Stimulated activated memory B cell treated with anti-CD40 and anti-IgM and Interleukin-4, amounts not matched to agents 10 μg/mL and 1 μg/mL and 100 μg/mL, for 72 hours (primary cell): ENCODE data around the gene CXCL6.

Experiments used
- ATAC-seq: fragments of 150-1000 bp; cut with Tn5 transposase; 2 replicates; pipeline ENCODE4 v1.10.0; 2021
- H3K27ac Mint-ChIP-seq: one replicate; pipeline ENCODE4 v1.8.0; 2022; ENCODE audit warnings: mild to moderate bottlenecking, mixed read lengths
- H3K27me3 Mint-ChIP-seq: one replicate; pipeline ENCODE4 v1.8.0; 2022; ENCODE audit warnings: mixed read lengths
- H3K36me3 Mint-ChIP-seq: one replicate; pipeline ENCODE4 v1.8.0; 2022; ENCODE audit warnings: mixed read lengths
- H3K4me1 Mint-ChIP-seq: one replicate; pipeline ENCODE4 v1.8.0; 2022; ENCODE audit warnings: mixed read lengths
- H3K4me3 Mint-ChIP-seq: one replicate; pipeline ENCODE4 v1.8.0; 2022; ENCODE audit warnings: mild to moderate bottlenecking, moderate library complexity, mixed read lengths
- H3K9me3 Mint-ChIP-seq: one replicate; pipeline ENCODE4 v1.8.0; 2022; ENCODE audit warnings: mixed read lengths

CXCL6 gene

DNA sequence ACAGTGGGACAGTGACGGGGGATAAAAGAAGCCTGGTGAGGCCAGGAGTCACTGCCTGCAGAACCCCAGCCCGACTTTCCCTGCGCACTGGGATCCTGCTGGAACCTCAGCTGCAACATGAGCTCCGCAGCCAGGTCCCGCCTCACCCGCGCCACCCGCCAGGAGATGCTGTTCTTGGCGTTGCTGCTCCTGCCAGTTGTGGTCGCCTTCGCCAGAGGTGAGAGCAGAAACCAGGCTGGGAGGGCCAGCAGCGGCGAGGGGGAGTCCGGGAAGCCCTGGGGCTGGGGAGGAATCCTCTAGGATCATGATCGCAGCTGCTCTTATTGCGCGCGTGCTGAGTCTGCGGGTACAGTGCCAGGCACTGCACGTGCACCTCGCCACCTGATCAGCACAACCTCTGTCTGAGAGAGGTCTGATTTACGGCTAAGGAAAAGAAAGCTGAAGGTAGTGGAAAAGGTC lies 16.8 kb downstream of the CXCL6 start, which contains the start of gene PF4V1:
Gene PF4V1, plus strand, starts transcription at position 51 of the 459 bp plus-strand sequence. Its CDS starts 67 bp downstream, at position 118.
- peak; percentile 46 for ATAC-seq
- Mint-ChIP-seq H3K27ac (no peak within 1 kb of the TSS), H3K27me3 (no peaks in the 10 kb centered on the region), H3K9me3 (no peaks in the 10 kb centered on the region), H3K4me3 (no peak within 1 kb of the TSS), H3K36me3 (no peaks in the 10 kb centered on the region), H3K4me1 (no peaks in the 10 kb centered on the region)

DNA sequence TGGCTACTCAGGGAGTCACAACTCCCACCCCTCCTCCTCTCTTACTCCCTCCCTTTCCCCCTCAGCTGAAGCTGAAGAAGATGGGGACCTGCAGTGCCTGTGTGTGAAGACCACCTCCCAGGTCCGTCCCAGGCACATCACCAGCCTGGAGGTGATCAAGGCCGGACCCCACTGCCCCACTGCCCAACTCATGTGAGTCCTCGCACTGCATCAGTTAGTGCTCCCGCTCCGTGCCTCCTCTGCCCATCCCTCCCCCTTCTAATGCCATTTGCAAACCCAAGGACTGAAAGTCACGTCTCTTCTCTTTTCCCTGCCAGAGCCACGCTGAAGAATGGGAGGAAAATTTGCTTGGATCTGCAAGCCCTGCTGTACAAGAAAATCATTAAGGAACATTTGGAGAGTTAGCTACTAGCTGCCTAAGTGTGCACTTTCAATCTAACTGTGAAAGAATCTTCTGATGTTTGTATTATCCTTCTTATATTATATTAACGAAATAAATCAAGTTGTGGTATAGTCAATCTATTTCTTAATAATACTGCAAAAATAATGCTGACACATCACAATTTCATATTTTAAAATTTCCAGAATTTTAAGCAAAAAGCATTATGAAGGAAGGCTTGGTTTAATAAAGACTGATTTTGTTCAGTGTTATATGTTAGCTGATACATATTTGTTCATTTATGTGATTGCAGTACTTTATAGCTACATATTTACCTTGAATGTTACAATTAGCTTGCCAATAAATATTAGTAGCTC lies 17.4 kb downstream of the CXCL6 start:
- no peak overlapping the region for H3K4me3 Mint-ChIP-seq
- no peaks in the 10 kb centered on the region for H3K27me3 Mint-ChIP-seq
- no peak overlapping the region for H3K27ac Mint-ChIP-seq
- ATAC-seq, result no peak
- no peaks in the 10 kb centered on the region for H3K9me3 Mint-ChIP-seq
- no peaks in the 10 kb centered on the region for H3K4me1 Mint-ChIP-seq
- no peaks in the 10 kb centered on the region for H3K36me3 Mint-ChIP-seq

DNA sequence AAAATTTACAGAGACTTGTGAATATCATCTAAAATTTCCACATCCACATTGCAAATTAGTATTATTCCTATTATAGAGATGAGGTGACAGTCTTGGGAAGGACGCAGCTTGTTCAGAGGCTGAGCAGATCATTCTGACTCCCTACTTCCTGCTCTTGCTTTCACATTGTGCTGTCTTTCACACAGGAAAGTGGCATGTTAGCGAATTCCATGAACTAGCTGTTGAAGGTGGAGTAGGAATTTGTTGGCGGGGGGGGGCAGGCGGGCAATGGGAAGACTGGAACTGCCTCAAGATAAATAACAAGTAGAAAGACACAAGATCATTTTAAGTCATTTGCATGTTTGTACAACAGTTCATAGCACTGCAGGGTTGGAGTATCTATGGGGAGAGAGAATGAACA lies 18.9 kb downstream of the CXCL6 start:
- H3K36me3 Mint-ChIP-seq, result no peaks in the 10 kb centered on the region
- no peak overlapping the region for H3K27ac Mint-ChIP-seq
- H3K9me3 Mint-ChIP-seq, result no peaks in the 10 kb centered on the region
- no peaks in the 10 kb centered on the region for H3K27me3 Mint-ChIP-seq
- H3K4me1 Mint-ChIP-seq, result no peaks in the 10 kb centered on the region
- no peak for ATAC-seq
- H3K4me3 Mint-ChIP-seq, result no peak overlapping the region

DNA sequence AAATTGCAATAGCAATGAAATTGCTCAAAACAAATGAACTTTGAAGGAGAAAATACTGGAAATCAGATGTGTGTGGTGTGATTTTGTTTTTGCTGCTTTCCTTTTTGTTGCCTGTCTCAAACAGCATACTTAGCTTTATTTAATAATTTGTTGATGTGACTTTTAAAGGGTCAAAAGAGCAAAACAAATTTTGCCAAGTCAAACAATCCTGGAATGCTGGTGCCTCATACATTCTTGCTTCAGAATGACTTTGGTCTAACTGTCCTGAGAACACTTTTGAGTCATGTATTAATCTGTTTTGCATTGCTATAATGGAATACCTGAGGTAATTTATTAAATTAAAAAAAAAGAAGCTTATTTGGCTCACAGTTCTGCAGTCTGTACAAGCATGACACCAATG lies 20.0 kb downstream of the CXCL6 start:
- no peak overlapping the region for H3K27ac Mint-ChIP-seq
- H3K4me3 Mint-ChIP-seq, result no peak overlapping the region
- no peaks in the 10 kb centered on the region for H3K36me3 Mint-ChIP-seq
- no peaks in the 10 kb centered on the region for H3K27me3 Mint-ChIP-seq
- ATAC-seq, result no peak
- no peaks in the 10 kb centered on the region for H3K4me1 Mint-ChIP-seq
- no peaks in the 10 kb centered on the region for H3K9me3 Mint-ChIP-seq

DNA sequence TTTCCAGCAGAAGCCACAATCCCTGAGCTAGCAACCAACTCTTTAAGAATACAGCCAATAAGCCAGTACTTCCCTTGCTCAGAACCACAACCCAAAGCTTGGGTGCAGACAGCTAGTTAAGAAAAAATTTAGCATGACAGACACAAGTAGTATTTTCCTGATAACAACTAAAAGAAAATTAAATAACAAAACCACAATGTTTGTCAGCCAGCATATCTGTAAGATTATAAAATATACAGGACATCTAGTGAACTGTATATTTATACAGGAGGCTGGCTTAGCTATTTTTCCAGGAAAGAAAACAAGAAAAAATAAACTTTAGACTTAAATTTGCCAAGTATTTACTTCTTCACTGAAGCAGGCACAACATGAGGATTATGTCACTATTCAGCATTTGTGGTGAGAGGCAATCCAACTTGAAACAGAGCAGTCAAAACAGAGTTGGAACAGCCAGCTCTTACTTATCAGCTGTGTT lies 23.2 kb downstream of the CXCL6 start:
- Mint-ChIP-seq H3K4me1 (no peaks in the 10 kb centered on the region), H3K27ac (no peak overlapping the region), H3K9me3 (no peaks in the 10 kb centered on the region), H3K4me3 (no peak overlapping the region), H3K36me3 (no peaks in the 10 kb centered on the region), H3K27me3 (no peaks in the 10 kb centered on the region)
- ATAC-seq, result no peak

DNA sequence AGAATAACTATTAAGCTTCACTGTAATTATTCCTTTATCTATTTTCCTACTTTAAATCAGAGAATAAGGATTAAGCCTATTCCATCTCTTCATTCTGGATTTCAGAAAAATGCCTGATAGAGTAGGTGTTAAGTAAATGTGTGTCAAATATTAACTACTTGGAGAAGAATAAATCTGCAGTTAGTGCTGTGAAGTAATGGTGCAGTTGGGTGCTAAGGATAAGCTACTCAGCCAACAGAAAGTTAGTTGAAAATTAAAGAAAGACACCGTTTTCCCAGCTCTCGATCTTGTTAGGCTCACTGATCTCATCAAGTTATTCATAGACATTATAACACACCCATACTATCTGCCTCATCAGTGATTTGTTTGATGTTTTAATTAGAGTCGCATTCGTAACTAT lies 23.7 kb downstream of the CXCL6 start:
- Mint-ChIP-seq H3K36me3 (no peaks in the 10 kb centered on the region), H3K27ac (no peak overlapping the region), H3K4me1 (no peaks in the 10 kb centered on the region), H3K9me3 (no peaks in the 10 kb centered on the region), H3K4me3 (no peak overlapping the region), H3K27me3 (no peaks in the 10 kb centered on the region)
- ATAC-seq, result no peak

DNA sequence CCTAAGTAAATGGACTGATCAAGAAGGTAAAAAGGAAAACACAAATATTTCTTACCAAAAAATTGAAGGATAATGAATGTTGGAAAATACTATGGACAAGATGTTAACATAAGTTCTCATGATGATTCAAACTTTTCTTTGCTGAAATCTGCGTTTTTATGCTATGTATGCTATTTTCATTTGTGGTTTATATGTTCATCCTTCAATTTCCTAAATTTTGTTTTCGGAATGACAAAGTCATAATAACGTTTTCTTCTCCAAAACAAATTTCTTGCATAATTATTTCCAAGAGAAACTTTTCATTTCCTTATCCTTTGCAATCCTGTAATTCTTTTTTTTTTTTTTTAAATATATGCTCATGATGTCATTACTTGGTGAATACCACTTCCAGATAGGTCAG lies 24.4 kb downstream of the CXCL6 start:
- no peaks in the 10 kb centered on the region for H3K27me3 Mint-ChIP-seq
- no peak overlapping the region for H3K4me3 Mint-ChIP-seq
- H3K27ac Mint-ChIP-seq, result no peak overlapping the region
- no peak for ATAC-seq
- H3K4me1 Mint-ChIP-seq, result no peaks in the 10 kb centered on the region
- no peaks in the 10 kb centered on the region for H3K9me3 Mint-ChIP-seq
- no peaks in the 10 kb centered on the region for H3K36me3 Mint-ChIP-seq

DNA sequence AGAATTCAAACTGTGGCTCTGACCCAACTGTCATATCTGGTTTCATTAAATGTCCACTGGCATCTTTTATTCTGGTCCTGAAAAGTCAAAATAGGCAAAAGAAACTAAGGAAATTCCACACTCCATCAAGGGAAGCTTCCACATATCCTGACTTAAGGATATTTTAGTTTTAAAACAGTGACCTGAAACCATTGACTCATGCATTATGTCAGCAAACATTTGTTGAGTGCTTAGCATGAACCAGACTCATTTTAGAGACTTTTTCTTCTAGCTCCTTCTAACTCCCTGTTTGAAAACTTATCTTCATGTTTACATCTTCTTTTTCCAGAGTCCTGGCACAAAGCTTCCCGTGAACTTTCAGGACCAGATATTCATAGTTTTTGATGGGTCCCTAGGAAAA lies 25.8 kb downstream of the CXCL6 start:
- H3K27ac Mint-ChIP-seq, result no peak overlapping the region
- H3K4me3 Mint-ChIP-seq, result no peak overlapping the region
- H3K27me3 Mint-ChIP-seq, result no peaks in the 10 kb centered on the region
- no peaks in the 10 kb centered on the region for H3K4me1 Mint-ChIP-seq
- no peaks in the 10 kb centered on the region for H3K9me3 Mint-ChIP-seq
- ATAC-seq, result no peak
- no peaks in the 10 kb centered on the region for H3K36me3 Mint-ChIP-seq

DNA sequence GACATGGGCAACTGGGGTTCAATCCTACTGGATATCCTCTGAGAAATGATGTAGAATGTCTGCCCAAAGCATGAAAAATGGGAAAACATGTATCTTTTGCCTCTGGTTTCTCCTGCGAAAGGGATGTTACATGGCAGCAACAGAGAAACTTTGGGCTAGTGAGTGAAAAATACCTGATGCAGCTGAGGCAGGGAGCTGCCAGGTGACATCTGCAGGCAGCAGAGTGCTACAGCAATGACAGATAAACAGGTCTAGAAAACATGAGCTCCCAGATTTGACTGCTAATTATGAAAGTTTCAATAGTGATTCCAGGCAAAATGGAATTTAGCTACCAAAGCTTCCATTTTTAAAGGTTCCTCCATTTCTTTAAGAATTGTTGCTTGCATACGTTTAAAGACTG lies 27.9 kb downstream of the CXCL6 start:
- no peak for ATAC-seq
- peaks cover 15% of the 10 kb centered on the region for H3K27me3 Mint-ChIP-seq

DNA sequence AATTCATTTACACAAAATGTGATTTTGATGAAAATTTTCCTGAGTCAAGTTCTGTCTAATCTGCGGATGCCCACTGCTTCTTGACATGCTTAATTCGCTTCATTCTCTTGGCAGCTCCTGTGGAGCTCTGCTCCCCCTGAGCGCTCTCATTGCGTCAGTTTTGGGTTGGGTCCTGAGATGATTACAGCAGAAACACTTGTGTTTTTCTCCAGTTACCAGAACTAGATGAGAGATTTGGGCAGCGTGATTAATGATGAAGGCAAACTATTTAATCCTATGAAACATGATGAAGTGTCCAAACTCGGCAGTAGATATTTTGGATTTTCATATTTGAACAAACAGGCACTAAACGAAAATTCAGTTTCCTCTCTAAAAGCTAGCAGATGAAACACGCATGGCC lies 28.5 kb downstream of the CXCL6 start:
- Mint-ChIP-seq H3K4me1 (no peaks in the 10 kb centered on the region), H3K4me3 (no peak overlapping the region), H3K9me3 (no peaks in the 10 kb centered on the region), H3K27me3 (peaks cover 20% of the 10 kb centered on the region), H3K36me3 (no peaks in the 10 kb centered on the region), H3K27ac (no peak overlapping the region)
- no peak for ATAC-seq

More for the DNA sequence above, 27.9 kb downstream of the CXCL6 start:
- Mint-ChIP-seq H3K36me3 (no peaks in the 10 kb centered on the region), H3K4me1 (no peaks in the 10 kb centered on the region), H3K4me3 (no peak overlapping the region), H3K27ac (no peak overlapping the region), H3K9me3 (no peaks in the 10 kb centered on the region)

DNA sequence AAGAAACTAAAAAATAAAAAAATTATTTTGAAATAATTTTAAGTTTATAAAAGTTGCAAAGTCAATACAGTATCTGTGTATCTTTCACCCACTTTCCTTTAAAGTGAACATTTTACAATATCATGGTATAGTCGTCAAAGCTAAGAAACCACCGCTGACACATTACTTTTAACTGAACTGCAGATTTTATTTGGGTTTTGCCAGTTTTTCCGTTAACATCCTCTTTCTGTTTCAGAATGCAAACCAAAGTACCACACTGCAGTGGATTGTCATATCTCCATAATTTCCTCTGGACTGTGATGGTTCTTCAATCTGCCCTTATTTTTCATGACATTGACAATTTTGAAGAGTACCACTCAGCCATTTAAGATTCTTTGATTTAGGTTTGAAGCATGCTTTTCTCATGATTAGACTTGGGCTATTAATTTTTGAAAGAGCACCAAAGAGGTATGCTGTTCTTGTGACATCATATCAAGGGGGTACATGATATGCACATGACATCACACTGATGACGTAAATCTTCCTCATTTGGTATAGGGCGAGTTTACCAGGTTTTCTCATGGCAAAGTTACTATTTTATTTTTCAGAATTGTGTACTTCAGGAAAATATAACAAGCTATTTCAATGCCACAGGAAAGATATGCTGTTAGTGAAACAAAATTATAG lies 29.1 kb downstream of the CXCL6 start:
- no peak overlapping the region for H3K4me3 Mint-ChIP-seq
- no peak overlapping the region for H3K27ac Mint-ChIP-seq
- H3K9me3 Mint-ChIP-seq, result no peaks in the 10 kb centered on the region
- ATAC-seq, result no peak
- no peaks in the 10 kb centered on the region for H3K36me3 Mint-ChIP-seq
- H3K4me1 Mint-ChIP-seq, result no peaks in the 10 kb centered on the region
- H3K27me3 Mint-ChIP-seq, result peaks cover 20% of the 10 kb centered on the region

DNA sequence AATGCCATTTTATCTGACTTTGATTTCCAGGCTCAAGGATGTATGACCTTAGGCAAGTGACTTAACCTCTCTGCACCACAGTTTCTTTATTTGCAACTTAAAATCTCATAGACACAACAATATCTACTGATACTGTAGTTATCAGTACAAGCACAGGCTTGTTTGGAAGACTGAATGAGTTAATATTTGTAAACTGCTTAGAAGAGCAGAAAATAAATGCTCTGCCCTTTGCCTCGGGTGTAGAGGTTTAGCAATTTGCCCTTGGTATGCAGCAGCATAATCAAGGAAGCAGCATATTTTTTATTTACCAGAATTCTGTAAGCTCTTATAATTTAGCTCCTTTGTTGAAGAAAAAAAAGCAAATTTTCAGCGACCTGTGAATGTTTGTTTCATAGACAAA lies 29.8 kb downstream of the CXCL6 start:
- peaks cover 20% of the 10 kb centered on the region for H3K27me3 Mint-ChIP-seq
- H3K4me1 Mint-ChIP-seq, result no peaks in the 10 kb centered on the region
- H3K4me3 Mint-ChIP-seq, result no peak overlapping the region
- no peaks in the 10 kb centered on the region for H3K36me3 Mint-ChIP-seq
- no peaks in the 10 kb centered on the region for H3K9me3 Mint-ChIP-seq
- ATAC-seq, result no peak
- H3K27ac Mint-ChIP-seq, result no peak overlapping the region

DNA sequence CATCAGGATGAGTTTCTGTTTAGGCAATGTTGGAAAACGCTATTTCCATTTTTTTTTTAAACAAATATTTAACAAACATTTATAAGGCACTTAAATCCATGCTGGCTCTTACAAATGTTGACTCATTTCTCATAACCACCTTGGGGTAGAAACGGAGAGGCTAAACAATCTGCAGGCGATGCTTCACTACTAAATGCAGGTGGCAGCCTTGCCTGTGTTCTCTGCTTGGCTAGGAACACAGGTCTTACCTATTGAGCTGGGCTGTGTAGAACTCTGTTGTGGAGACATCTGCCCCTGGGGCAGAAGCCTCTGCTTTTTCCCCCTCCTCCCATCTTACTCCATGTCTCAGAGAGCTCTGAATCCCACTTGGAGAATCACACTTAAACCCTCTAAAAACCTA lies 31.3 kb downstream of the CXCL6 start:
- H3K4me3 Mint-ChIP-seq, result no peak overlapping the region
- H3K9me3 Mint-ChIP-seq, result no peaks in the 10 kb centered on the region
- no peaks in the 10 kb centered on the region for H3K36me3 Mint-ChIP-seq
- ATAC-seq, result no peak
- peaks cover 20% of the 10 kb centered on the region for H3K27me3 Mint-ChIP-seq
- H3K4me1 Mint-ChIP-seq, result no peaks in the 10 kb centered on the region
- no peak overlapping the region for H3K27ac Mint-ChIP-seq

DNA sequence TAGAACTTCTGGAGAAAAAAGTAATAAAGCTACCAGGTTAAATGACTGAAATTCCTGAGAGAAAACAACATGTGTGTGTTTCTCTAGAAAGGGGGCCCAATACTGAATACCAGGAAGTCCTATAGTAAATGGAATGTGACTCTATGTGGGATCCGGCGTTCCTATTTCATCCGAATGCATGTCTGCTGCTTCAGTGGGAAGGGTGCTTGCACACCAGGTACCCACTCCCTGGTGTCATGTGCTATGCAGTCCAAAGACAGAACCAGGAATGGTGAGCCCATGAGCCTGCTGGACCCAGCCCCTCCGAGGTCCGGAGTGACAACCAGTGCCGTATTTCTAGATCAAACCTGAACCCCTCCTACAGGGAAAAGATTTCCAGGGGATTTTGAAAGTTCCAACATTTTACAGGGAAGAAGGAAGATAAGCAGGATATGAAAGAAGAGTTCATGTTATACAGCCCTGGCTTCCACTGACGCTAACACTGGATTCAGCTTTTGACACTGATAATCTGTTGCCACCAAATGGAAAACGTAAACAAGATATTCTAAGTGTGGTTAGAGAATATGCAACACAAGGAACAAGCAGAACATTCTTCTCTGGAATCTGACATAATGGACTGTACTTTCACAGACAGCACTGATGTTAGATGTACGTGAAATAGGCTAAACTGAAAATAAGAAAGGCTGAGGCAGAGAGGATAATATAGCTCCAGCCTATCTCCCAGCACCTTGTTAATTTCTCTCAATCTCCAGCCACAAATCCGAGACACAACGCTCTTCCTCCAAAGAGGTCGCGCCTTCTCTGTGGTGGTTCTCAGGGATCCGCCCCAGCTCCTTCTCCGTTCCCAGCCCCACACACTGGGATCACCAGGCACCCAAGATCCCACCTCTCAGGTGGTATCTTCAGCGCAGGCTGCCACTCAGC lies 32.0 kb downstream of the CXCL6 start:
- no peaks in the 10 kb centered on the region for H3K4me1 Mint-ChIP-seq
- no peak overlapping the region for H3K27ac Mint-ChIP-seq
- H3K9me3 Mint-ChIP-seq, result no peaks in the 10 kb centered on the region
- H3K4me3 Mint-ChIP-seq, result no peak overlapping the region
- no peaks in the 10 kb centered on the region for H3K36me3 Mint-ChIP-seq
- peak; percentile 22 for ATAC-seq
- H3K27me3 Mint-ChIP-seq, result peaks cover 20% of the 10 kb centered on the region
